ENCODE data around the gene OR2B6. TPM values are rescaled to one million over a fixed set of nuclear protein-coding genes. Genes with fewer than 3 reads are reported as not detected.
A peak's percentile ranks its signal among the peaks of the same experiment; 100 is the strongest.

Gene OR2B6
- total and polyA plus RNA-seq, 2 of the 13 experiments (the other 11 are each of a cell fraction or from before 2014, with no cell fraction given): 1.2 TPM; not detected in 1

- TF ChIP-seq CREB1 (IDR thresholded peaks at IDR 0.05) (peak; percentile 47; the same call in 1 of the 2 replicates), CREB1 (CRISPR knock-in tag; IDR thresholded peaks at IDR 0.05) (no peak), ZNF772 (CRISPR knock-in tag; IDR thresholded peaks at IDR 0.05) (no peak), ATF7 (IDR thresholded peaks at IDR 0.05) (peak; percentile 77), ATF7 (CRISPR knock-in tag; IDR thresholded peaks at IDR 0.05) (no peak)
- ATAC-seq (no peak), DNase-seq (ENCODE audit: low spot score) (no peak), FAIRE-seq (no peak)
- ChIA-PET CTCF (ENCODE audit: low intra/inter-chr PET ratio, low total read pairs) (no interaction called here), POLR2A (no interaction called here)
- Histone ChIP-seq H3K9me3 (ENCODE audit: low read length) (no peaks in the 10 kb centered on the region), H3K27ac (ENCODE audit: extremely low read length, insufficient read depth, low read length) (no peak overlapping the region), H3K36me3 (replicated peaks in 1 of 2; ENCODE audit: control insufficient read depth in 1 of 2, insufficient read depth in 2 of 2, low read length in 2 of 2) (no peaks in the 10 kb centered on the region), H3K4me2 (ENCODE audit: low read depth, low read length) (no peak overlapping the region), H3K79me2 (ENCODE audit: insufficient read depth, low read length) (no peaks in the 10 kb centered on the region), H4K20me1 (ENCODE audit: insufficient read depth, low read length) (no peaks in the 10 kb centered on the region), H3K4me3 (replicated peaks in 1 of 3; ENCODE audit: insufficient read depth in 1 of 3, low read depth in 2 of 3, low read length in 3 of 3) (no peak overlapping the region), H2AFZ (ENCODE audit: low read length) (no peak overlapping the region), H3K9ac (ENCODE audit: insufficient read depth, low read depth, low read length) (no peak overlapping the region), H3K27me3 (ENCODE audit: control insufficient read depth in 1 of 2, insufficient read depth in 2 of 2, low read length in 2 of 2) (no peaks in the 10 kb centered on the region), H3K4me1 (ENCODE audit: insufficient read depth, low read length) (no peaks in the 10 kb centered on the region)
- WGBS (ENCODE audit: low lambda C conversion rate): 24% methylated on average over 2 of the region's 2 CpGs
- in situ Hi-C loops (cut with HindIII; ENCODE audit: extremely low pct_ligation_motif_present, low pct_unique_long_range_greater_than_20kb) (no loop called here), intact Hi-C loops (cut with micrococcal nuclease; ENCODE audit: unreplicated experiment) (no loop called here)
- BruUV-seq (replicated peaks): no TSS peak
Measured at GRCh38 chr6:27931209-27931608, 25.8 kb upstream of the OR2B6 start.

- intact Hi-C loops (cut with micrococcal nuclease; ENCODE audit: unreplicated experiment): no loop called here
- no peak for TF ChIP-seq ZSCAN5A (CRISPR knock-in tag; IDR thresholded peaks at IDR 0.05; ENCODE audit: borderline replicate concordance)
- TF ChIP-seq PLSCR1 (CRISPR knock-in tag; IDR thresholded peaks at IDR 0.05; ENCODE audit: borderline replicate concordance): no peak
- TF ChIP-seq ZNF780A (CRISPR knock-in tag; IDR thresholded peaks at IDR 0.05): no peak
- TF ChIP-seq ZNF280B (CRISPR knock-in tag; IDR thresholded peaks at IDR 0.05; ENCODE audit: borderline replicate concordance): no peak
- TF ChIP-seq ZNF879 (CRISPR knock-in tag; IDR thresholded peaks at IDR 0.05): no peak
- no peak for TF ChIP-seq GZF1 (CRISPR knock-in tag; IDR thresholded peaks at IDR 0.05)
- TF ChIP-seq ZNF160 (CRISPR knock-in tag; IDR thresholded peaks at IDR 0.05): no peak
- TF ChIP-seq MLXIP (CRISPR knock-in tag; IDR thresholded peaks at IDR 0.05; ENCODE audit: borderline replicate concordance): no peak
- no peak for TF ChIP-seq PHF5A (CRISPR knock-in tag; IDR thresholded peaks at IDR 0.05; ENCODE audit: low read depth, unreplicated experiment)
Measured at GRCh38 chr6:27940766-27941165, 16.3 kb upstream of the OR2B6 start.

More at GRCh38 chr6:27940766-27941165, 16.3 kb upstream of the OR2B6 start:
- no peaks in the 10 kb centered on the region for H3K27me3 ChIP-seq (ENCODE audit: control insufficient read depth in 1 of 2, insufficient read depth in 2 of 2, low read length in 2 of 2)
- no peak overlapping the region for H2AFZ ChIP-seq (ENCODE audit: low read length)
- POLR2A ChIA-PET: no interaction called here
- no peak overlapping the region for H3K4me3 ChIP-seq (replicated peaks in 1 of 3; ENCODE audit: insufficient read depth in 1 of 3, low read depth in 2 of 3, low read length in 3 of 3)
- in situ Hi-C loops (cut with HindIII; ENCODE audit: extremely low pct_ligation_motif_present, low pct_unique_long_range_greater_than_20kb): no loop called here
- CTCF ChIA-PET (ENCODE audit: low intra/inter-chr PET ratio, low total read pairs): no interaction called here
- H3K4me2 ChIP-seq (ENCODE audit: low read depth, low read length): no peak overlapping the region
- H3K27ac ChIP-seq (ENCODE audit: extremely low read length, insufficient read depth, low read length): no peak overlapping the region
- 0% methylated on average over 1 of the region's 1 CpG for WGBS (ENCODE audit: low lambda C conversion rate)
- no peak for FAIRE-seq
- ATAC-seq: no peak
- no peaks in the 10 kb centered on the region for H4K20me1 ChIP-seq (ENCODE audit: insufficient read depth, low read length)
- H3K4me1 ChIP-seq (ENCODE audit: insufficient read depth, low read length): no peaks in the 10 kb centered on the region
- DNase-seq (ENCODE audit: low spot score): no peak
- no TSS peak for BruUV-seq (replicated peaks)
- H3K9me3 ChIP-seq (ENCODE audit: low read length): no peaks in the 10 kb centered on the region
- no peak overlapping the region for H3K9ac ChIP-seq (ENCODE audit: insufficient read depth, low read depth, low read length)
- no peaks in the 10 kb centered on the region for H3K36me3 ChIP-seq (replicated peaks in 1 of 2; ENCODE audit: control insufficient read depth in 1 of 2, insufficient read depth in 2 of 2, low read length in 2 of 2)
- H3K79me2 ChIP-seq (ENCODE audit: insufficient read depth, low read length): no peaks in the 10 kb centered on the region
